CD4-positive, alpha-beta T cell (primary cell): Measurements from ENCODE around the gene MICAL2. TPM values are rescaled to one million over a fixed set of nuclear protein-coding genes. Genes with fewer than 3 reads are reported as not detected.

ENCODE experiments used
- ATAC-seq: fragments of 200-7000 bp; cut with Tn5 transposase; one replicate; pipeline ENCODE4 v1.10.0; 2022; ENCODE audit warnings: mild to moderate bottlenecking; ENCODE audit not compliant: poor library complexity
- CTCF ChIA-PET: fragments of 350-600 bp; sonication (Branson Sonifier 250); formaldehyde crosslinking; loops from one replicate; lab custom pipeline; 2021; ENCODE audit warnings: antibody characterized with exemption, inconsistent platforms; lab: Charles Lee
- POLR2A ChIA-PET: fragments of 350-600 bp; sonication (Branson Sonifier 250); formaldehyde crosslinking; loops from one replicate; lab custom pipeline; 2021; ENCODE audit warnings: antibody characterized with exemption, inconsistent platforms; lab: Charles Lee
- DNase-seq, 14 experiments: peaks; one replicate each; pipeline ENCODE4 v3.0.0-alpha.2; 2013 to 2020; ENCODE audit warnings: mixed read lengths in 2 of 14
- H3K27ac ChIP-seq, 2 donors: one replicate each; pipeline versions ENCODE4 v1.5.1 to v1.7.0; 2013; ENCODE audit warnings: low read length in 2 of 2, low read depth in 1 of 2, mild to moderate bottlenecking in 1 of 2
- H3K27me3 ChIP-seq, 2 experiments: 1 replicate in 1 of 2; 2 replicates in 1 of 2; pipeline versions ENCODE4 v1.6.1 to v1.7.0; 2013; ENCODE audit warnings: low read length in 2 of 2, control low read depth in 1 of 2, mild to moderate bottlenecking in 1 of 2, moderate library complexity in 1 of 2; ENCODE audit not compliant: insufficient read depth in 2 of 2, control insufficient read depth in 1 of 2
- H3K36me3 ChIP-seq: one replicate; pipeline ENCODE4 v1.6.1; 2013; ENCODE audit warnings: low read length, control low read depth; ENCODE audit not compliant: insufficient read depth
- H3K4me1 ChIP-seq: one replicate; pipeline ENCODE4 v1.6.1; 2013; ENCODE audit warnings: low read length, control low read depth; ENCODE audit not compliant: insufficient read depth
- H3K4me3 ChIP-seq: one replicate; pipeline ENCODE4 v1.5.1; 2013; ENCODE audit warnings: mild to moderate bottlenecking, low read length, moderate library complexity
- H3K9me3 ChIP-seq, 2 experiments: 1 replicate in 1 of 2; 2 replicates in 1 of 2; pipeline versions ENCODE4 v1.6.1 to v1.7.0; 2013; ENCODE audit warnings: low read length in 2 of 2, mild to moderate bottlenecking in 2 of 2, control low read depth in 1 of 2, moderate library complexity in 1 of 2; ENCODE audit not compliant: control insufficient read depth in 1 of 2, insufficient read depth in 1 of 2
- H3K27ac Mint-ChIP-seq: one replicate; pipeline ENCODE4 v1.8.0; 2020; ENCODE audit warnings: mixed read lengths
- H3K27me3 Mint-ChIP-seq: one replicate; pipeline ENCODE4 v1.8.0; 2021; ENCODE audit warnings: mixed read lengths
- H3K36me3 Mint-ChIP-seq: one replicate; pipeline ENCODE4 v1.8.0; 2021; ENCODE audit warnings: low read depth, mixed read lengths
- H3K4me1 Mint-ChIP-seq: one replicate; pipeline ENCODE4 v1.8.0; 2021; ENCODE audit warnings: low read depth, mixed read lengths
- H3K4me3 Mint-ChIP-seq: one replicate; pipeline ENCODE4 v1.8.0; 2020; ENCODE audit warnings: mild to moderate bottlenecking, mixed read lengths
- H3K9me3 Mint-ChIP-seq: one replicate; pipeline ENCODE4 v1.8.0; 2020; ENCODE audit warnings: mixed read lengths
- CTCF ChIP-seq: fragments of 200-600 bp; IDR thresholded peaks from one replicate; pipeline ENCODE4 v1.8.0; 2022; ENCODE audit warnings: antibody characterized with exemption, mild to moderate bottlenecking
- intact Hi-C, 2 experiments: fragments of 100-400 bp; cut with DNase I in 1 of 2; cut with micrococcal nuclease in 1 of 2; formaldehyde crosslinking; loops; one replicate each; pipeline versions ENCODE4 v1.15.1 to v1.9.0; 2023 to 2025; cut with DNase I, micrococcal nuclease
- total RNA-seq, 174 experiments: library from RNA in 2 of 174; stranded (reverse) in 2 of 174; gene quantifications; one replicate each; pipeline ENCODE4 v1.2.3 and lab custom pipeline; 2021 to 2026

Gene MICAL2
- total RNA-seq, 2 experiments from 2014 or later: 12.8 to 14.1 TPM

GRCh38 chr11:12200991-12201985 lies 90.9 kb downstream of the MICAL2 start:
- ATAC-seq: no peak
- POLR2A ChIA-PET: interaction anchor here (8.7 kb wide), 1 partner anchor 23 kb away, joined by 69 read pairs; no protein-coding TSS in a partner anchor
- no peak overlapping the region for H3K4me3 ChIP-seq
- Mint-ChIP-seq H3K4me3 (no peak overlapping the region), H3K36me3 (peaks cover 10% of the 10 kb centered on the region), H3K9me3 (no peaks in the 10 kb centered on the region), H3K27ac (peak overlapping the region; percentile 89), H3K4me1 (peaks cover 62% of the 10 kb centered on the region), H3K27me3 (no peaks in the 10 kb centered on the region)
- H3K4me1 ChIP-seq: peaks cover 47% of the 10 kb centered on the region
- CTCF ChIA-PET: interaction anchor here (2.6 kb wide), 1 partner anchor 11 kb away, joined by 8 read pairs; no protein-coding TSS in a partner anchor
- H3K27ac ChIP-seq: no peak overlapping the region
- H3K27me3 ChIP-seq: no peaks in the 10 kb centered on the region
- intact Hi-C loops: no loop called here
- peaks cover 16% of the 10 kb centered on the region for H3K36me3 ChIP-seq
- no peak for DNase-seq
- TF ChIP-seq CTCF: no peak
- H3K9me3 ChIP-seq: no peaks in the 10 kb centered on the region

GRCh38 chr11:12202661-12203310 lies 92.4 kb downstream of the MICAL2 start:
- Mint-ChIP-seq H3K27ac (no peak overlapping the region), H3K9me3 (no peaks in the 10 kb centered on the region), H3K4me1 (peaks cover 56% of the 10 kb centered on the region), H3K4me3 (no peak overlapping the region), H3K27me3 (no peaks in the 10 kb centered on the region), H3K36me3 (peaks cover 25% of the 10 kb centered on the region)
- no peak for TF ChIP-seq CTCF
- ChIA-PET POLR2A (interaction anchor here (0.6 to 8.7 kb wide), 2 partner anchors 22 to 341 kb away, joined by 3 to 69 read pairs; no protein-coding TSS in a partner anchor), CTCF (no interaction called here)
- intact Hi-C loops: no loop called here
- Histone ChIP-seq H3K9me3 (no peaks in the 10 kb centered on the region), H3K4me3 (no peak overlapping the region), H3K27ac (no peak overlapping the region), H3K4me1 (peaks cover 34% of the 10 kb centered on the region), H3K27me3 (no peaks in the 10 kb centered on the region), H3K36me3 (peaks cover 27% of the 10 kb centered on the region)
- no peak for DNase-seq
- ATAC-seq: no peak

- no peak overlapping the region for H3K27ac Mint-ChIP-seq
- H3K4me3 Mint-ChIP-seq: no peak overlapping the region
These were observed 94.1 kb downstream of the MICAL2 start for GRCh38 chr11:12204506-12204905.

More at GRCh38 chr11:12204506-12204905, 94.1 kb downstream of the MICAL2 start:
- Mint-ChIP-seq H3K36me3 (peaks cover 42% of the 10 kb centered on the region), H3K9me3 (no peaks in the 10 kb centered on the region), H3K4me1 (peaks cover 39% of the 10 kb centered on the region), H3K27me3 (no peaks in the 10 kb centered on the region)
- H3K9me3 ChIP-seq: no peaks in the 10 kb centered on the region
- H3K4me1 ChIP-seq: peaks cover 17% of the 10 kb centered on the region
- CTCF ChIA-PET: interaction anchor here (1.1 kb wide), 1 partner anchor 17 kb away, joined by 3 read pairs; no protein-coding TSS in a partner anchor
- POLR2A ChIA-PET: interaction anchor here (1.0 kb wide), 1 partner anchor 15 kb away, joined by 3 read pairs; no protein-coding TSS in a partner anchor
- ATAC-seq (no peak), DNase-seq (no peak)
- H3K36me3 ChIP-seq: peaks cover 43% of the 10 kb centered on the region
- intact Hi-C loops: no loop called here
- TF ChIP-seq CTCF: no peak
- no peak overlapping the region for H3K27ac ChIP-seq
- no peak overlapping the region for H3K4me3 ChIP-seq
- H3K27me3 ChIP-seq: no peaks in the 10 kb centered on the region
